NB4 (cell line): Measurements from ENCODE around the gene ACTL7B.

ENCODE experiments used
- DNase-seq: peaks from one replicate; pipeline ENCODE4 v3.0.0; 2010; ENCODE audit warnings: low read depth
- H3K4me3 ChIP-seq: one replicate; pipeline ENCODE4 v1.5.1; 2011; ENCODE audit warnings: mild to moderate bottlenecking, low read depth, low read length, moderate library complexity
- CTCF ChIP-seq: IDR thresholded peaks from one replicate; pipeline ENCODE4 v1.5.1; 2012; ENCODE audit warnings: low read depth, low read length
- MAX ChIP-seq: IDR thresholded peaks from 2 replicates; pipeline ENCODE4 v1.6.1; 2011; ENCODE audit warnings: low read depth, low read length
- MYC ChIP-seq: IDR thresholded peaks from 2 replicates; pipeline ENCODE4 v1.6.1; 2011; ENCODE audit warnings: low read depth, low read length
- POLR2A ChIP-seq: IDR thresholded peaks from 2 replicates; pipeline ENCODE4 v1.6.1; 2011; ENCODE audit warnings: mild to moderate bottlenecking; ENCODE audit not compliant: insufficient read length; ENCODE audit errors: extremely low read depth

Gene ACTL7B

GRCh38 chr9:108838017-108838416 is 17.8 kb downstream of the ACTL7B start:
- TF ChIP-seq MYC: no peak
- no peak for TF ChIP-seq MAX
- TF ChIP-seq CTCF: no peak
- TF ChIP-seq POLR2A: no peak
- no peak for DNase-seq
- H3K4me3 ChIP-seq: no peak overlapping the region

GRCh38 chr9:108837530-108837929 is 18.3 kb downstream of the ACTL7B start:
- TF ChIP-seq MAX (no peak), MYC (no peak)
- no peak overlapping the region for H3K4me3 ChIP-seq
- no peak for DNase-seq

- no peak for DNase-seq
- H3K4me3 ChIP-seq: no peak overlapping the region
- TF ChIP-seq POLR2A (no peak), CTCF (no peak), MAX (no peak), MYC (no peak)
Observed at GRCh38 chr9:108836781-108837180, 19.0 kb downstream of the ACTL7B start.

GRCh38 chr9:108836319-108836718 is 19.5 kb downstream of the ACTL7B start:
- H3K4me3 ChIP-seq: no peak overlapping the region
- TF ChIP-seq MYC (no peak), POLR2A (no peak), CTCF (no peak), MAX (no peak)
- peak; percentile 46 for DNase-seq

GRCh38 chr9:108835831-108836230 is 20.0 kb downstream of the ACTL7B start:
- no peak overlapping the region for H3K4me3 ChIP-seq
- DNase-seq: peak; percentile 84
- TF ChIP-seq MYC: no peak
- no peak for TF ChIP-seq POLR2A
- no peak for TF ChIP-seq CTCF
- peak; percentile 66 for TF ChIP-seq MAX

GRCh38 chr9:108834959-108835665 is 20.7 kb downstream of the ACTL7B start:
- DNase-seq: peak; percentile 84
- H3K4me3 ChIP-seq: no peak overlapping the region
- no peak for TF ChIP-seq MYC
- TF ChIP-seq POLR2A: no peak
- TF ChIP-seq MAX: no peak
- TF ChIP-seq CTCF: no peak
